GM18907 (cell line): ENCODE data around the gene MRTO4.
"Not testable (repeated sequence)": the region's sequence is repeated elsewhere in the genome, so short reads cannot be mapped to it uniquely, and the experiment has no call there.

Experiments used
- ATAC-seq: cut with Tn5 transposase; IDR thresholded peaks from one replicate; pipeline ENCODE4 v1.9.1; 2021; ENCODE audit warnings: mild to moderate bottlenecking, moderate library complexity; ENCODE audit not compliant: unreplicated experiment

The MRTO4 gene

DNA sequence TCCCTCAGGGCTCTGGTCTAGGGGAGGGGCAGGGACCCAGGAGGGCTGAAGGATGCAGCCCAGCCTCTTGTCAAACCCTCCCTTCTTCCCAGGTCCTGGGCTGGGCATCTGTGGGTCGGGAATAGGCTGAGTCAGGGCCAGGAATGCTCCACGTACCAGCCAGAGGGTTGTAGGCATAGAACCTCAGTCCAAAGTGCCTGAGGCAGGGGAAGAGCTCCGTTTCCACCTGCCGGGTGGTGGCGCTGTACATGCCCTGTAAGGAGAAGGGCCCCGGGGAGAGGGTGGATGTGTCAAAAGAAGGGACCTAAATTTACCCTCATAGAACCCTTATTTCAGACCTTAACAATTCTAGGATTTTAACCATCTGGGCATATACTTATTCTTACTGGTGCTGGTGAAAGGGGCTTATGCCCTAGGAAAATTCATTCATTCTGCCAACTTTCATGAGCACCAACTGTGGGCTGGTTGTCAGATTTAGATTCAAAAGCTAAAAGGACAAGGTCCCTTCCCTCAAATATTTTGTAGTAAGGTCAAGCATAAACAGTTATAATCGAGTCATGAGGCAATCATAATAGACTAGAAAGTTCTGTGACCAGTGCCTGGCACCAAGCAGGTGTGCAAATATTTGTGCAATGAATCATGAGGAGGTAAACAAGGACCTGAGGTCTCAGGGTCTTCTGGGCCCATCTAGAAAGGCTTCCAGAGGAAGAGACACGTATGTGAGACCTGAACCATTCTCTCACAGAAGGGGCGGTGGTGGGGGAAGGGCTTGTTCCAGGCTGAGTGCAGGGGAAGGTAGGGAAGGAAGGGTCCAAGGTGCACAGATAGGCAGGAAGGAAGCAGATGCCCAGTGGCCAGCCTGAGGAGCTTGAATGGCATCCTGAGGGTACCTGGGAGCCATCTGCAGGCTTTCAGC, 18.1 kb downstream of the MRTO4 start:
- ATAC-seq = not testable (repeated sequence)

DNA sequence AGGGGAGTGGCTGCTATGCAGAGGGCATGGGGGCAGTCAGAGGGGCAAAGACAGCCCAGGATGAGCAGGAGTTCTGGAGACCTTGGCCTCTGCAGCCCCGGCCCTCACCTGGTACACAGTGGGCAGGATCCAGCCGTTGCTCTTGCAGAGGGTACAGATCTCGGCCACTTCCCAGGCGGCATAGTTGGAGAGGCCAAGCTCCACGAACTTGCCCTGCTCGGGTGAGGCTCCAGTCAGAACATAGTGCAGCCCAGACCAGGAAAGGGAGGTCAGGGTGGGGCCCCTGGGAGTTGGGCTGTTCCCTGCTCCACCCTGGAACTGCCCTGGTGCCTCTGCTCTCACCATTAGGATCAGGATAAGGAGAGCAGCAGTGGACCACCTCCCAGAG, 18.7 kb downstream of the MRTO4 start:
- not testable (repeated sequence) for ATAC-seq

DNA sequence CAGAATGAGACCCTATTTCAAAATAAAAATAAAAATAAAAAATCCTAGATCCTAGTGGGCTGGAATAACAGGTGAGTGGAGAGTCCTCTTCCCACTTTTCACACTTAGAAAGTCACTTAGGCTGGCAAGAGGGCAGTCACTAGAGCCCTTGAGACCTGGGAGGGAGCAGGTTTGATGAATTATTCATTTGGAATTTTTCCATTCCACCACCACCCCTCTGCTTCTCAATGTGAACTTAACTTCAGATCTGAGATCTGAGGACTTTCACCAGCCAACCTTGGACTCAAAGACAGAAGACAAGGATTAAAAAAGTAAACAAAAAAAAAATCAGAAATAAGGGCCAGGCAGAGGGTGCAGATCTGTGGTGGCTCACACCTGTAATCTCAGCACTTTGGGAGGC, 20.5 kb downstream of the MRTO4 start:
- ATAC-seq = no peak

DNA sequence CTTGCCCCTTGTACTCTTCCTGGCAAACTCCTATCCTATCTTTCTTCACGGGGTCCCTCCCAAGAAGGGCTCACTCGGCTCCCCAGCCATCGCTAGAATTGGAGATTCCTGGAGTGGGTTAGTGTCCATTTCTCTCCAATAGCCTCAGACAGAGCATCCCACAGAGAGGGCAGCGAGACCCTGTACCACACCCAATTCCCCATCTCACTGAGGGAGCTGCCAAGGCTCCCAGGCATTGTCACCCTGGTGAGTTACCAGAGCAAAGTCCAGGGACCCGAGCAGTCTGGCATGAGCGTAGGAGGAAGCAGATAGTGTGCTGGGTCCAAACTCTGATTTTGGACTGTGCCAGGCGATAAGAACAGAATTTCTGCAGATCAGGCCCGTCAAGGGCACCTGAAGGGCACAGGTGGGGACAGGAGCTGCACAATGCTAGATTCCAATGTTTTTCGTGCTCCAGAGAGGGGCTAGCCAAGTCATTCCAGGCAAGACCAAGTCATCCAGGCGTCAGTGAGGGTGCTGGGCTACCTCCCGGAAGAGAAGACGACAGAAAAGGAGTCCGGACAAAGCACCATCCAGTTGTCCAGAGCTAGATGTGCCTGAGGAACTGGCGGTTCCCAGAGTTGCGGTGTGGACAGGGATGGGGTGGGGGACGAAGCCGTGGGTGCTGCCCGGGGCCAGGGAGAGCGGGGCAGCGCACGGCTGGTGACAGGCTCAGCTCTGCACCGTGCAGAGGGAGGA, 21.7 kb downstream of the MRTO4 start:
- no peak for ATAC-seq

DNA sequence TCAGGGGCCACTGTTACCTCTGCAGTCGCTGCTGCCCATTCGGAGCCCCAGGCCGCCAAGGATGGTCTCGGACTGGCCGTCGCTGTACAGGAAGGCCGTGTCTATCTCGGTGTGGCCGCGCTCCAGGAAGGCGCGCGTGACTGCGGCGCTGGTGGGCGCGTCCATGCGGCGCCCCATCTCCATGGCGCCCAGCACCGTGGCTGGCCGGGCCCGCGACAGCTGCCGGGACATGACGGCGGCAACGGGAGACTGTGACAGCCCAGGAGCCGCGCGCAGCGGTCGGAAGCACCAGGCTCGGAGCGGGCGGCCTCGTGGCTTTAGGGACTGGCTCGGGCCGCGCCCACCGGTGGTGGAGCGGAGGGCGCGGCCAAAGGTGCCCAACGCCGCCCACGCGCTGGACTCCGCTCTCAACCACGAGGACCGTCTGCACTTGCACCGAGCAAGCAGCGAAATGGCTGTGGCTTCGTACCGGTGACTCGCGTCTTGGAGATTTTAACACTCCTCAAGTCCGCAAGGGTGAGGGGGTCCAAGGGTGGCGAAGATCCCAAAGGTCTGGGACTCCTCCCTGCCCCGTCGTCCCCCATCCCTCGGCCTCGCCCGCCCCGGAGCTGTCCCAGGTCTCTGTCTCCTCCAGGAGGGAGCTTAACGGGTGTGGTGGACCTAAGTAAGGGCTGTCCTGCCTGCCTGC, 22.4 kb downstream of the MRTO4 start:
- ATAC-seq = not testable (repeated sequence)

DNA sequence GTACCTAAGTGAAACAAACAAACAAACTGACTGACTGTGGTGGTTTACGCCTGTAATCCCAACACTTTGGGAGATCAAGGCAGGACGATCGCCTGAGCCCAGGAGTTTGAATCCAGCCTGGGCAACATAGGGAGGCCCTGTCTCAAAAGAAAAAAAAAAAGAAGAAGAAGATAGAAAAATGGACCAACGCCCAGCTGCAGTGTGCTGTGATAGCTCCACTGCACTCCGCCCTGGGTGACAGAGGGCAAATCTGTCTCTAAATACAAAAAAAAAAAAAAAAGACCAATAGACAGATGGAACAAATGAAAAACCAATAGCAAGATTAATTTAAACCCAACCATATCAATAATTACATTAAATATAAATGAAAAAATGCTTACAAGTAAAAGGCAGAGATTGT, 23.0 kb downstream of the MRTO4 start:
- ATAC-seq = no peak

DNA sequence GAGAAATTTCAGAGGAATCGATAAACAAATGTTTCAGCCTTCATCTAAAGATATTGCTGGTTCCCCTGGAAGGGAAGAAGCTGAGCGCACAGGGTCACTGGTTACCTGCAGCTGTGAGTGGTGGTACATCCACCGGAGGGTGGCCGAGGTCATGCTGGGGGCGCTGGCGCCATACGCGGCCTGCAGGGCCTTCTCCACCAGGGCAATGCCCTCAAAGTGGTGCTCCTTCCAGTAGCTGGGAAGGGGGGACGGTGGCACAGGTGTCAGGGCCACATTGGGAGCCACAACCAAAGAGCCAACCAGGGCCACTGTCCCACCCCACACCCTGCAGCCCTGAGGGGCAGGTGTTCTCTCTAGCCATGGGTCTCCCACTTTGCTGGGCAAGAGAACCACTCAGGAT, 32.3 kb downstream of the MRTO4 start:
- no peak for ATAC-seq

DNA sequence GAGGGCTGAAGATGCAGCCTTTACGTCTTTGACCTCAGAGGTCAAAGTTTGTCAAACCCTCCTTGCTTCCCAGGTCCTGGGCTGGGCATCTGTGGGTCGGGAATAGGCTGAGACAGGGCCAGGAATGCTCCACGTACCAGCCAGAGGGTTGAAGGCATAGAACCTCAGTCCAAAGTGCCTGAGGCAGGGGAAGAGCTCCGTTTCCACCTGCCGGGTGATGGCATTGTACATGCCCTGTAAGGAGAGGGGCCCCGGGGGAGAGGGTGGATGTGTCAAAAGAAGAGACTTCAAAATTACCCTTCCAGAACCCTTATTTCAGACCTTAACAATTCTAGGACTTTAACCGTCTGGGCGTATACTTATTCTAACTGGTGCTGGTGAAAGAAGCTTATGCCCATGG, 33.3 kb downstream of the MRTO4 start:
- ATAC-seq = no peak

DNA sequence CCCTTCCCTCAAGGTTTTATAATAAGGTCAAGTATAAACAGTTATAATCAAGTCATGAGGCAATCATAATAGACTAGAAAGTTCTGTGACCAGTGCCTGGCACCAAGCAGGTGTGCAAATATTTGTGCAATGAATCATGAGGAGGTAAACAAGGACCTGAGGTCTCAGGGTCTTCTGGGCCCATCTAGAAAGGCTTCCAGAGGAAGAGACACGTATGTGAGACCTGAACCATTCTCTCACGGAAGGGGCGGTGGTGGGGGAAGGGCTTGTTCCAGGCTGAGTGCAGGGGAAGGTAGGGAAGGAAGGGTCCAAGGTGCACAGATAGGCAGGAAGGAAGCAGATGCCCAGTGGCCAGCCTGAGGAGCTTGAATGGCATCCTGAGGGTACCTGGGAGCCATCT, 33.8 kb downstream of the MRTO4 start:
- not testable (repeated sequence) for ATAC-seq

DNA sequence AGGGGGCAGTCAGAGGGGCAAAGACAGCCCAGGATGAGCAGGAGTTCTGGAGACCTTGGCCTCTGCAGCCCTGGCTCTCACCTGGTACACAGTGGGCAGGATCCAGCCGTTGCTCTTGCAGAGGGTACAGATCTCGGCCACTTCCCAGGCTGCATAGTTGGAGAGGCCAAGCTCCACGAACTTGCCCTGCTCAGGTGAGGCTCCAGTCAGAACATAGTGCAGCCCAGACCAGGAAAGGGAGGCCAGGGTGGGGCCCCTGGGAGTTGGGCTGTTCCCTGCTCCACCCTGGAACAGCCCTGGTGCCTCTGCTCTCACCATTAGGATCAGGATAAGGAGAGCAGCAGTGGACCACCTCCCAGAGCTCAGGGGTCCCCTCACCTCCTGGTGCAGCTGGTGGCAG, 34.2 kb downstream of the MRTO4 start:
- ATAC-seq = not testable (repeated sequence)

DNA sequence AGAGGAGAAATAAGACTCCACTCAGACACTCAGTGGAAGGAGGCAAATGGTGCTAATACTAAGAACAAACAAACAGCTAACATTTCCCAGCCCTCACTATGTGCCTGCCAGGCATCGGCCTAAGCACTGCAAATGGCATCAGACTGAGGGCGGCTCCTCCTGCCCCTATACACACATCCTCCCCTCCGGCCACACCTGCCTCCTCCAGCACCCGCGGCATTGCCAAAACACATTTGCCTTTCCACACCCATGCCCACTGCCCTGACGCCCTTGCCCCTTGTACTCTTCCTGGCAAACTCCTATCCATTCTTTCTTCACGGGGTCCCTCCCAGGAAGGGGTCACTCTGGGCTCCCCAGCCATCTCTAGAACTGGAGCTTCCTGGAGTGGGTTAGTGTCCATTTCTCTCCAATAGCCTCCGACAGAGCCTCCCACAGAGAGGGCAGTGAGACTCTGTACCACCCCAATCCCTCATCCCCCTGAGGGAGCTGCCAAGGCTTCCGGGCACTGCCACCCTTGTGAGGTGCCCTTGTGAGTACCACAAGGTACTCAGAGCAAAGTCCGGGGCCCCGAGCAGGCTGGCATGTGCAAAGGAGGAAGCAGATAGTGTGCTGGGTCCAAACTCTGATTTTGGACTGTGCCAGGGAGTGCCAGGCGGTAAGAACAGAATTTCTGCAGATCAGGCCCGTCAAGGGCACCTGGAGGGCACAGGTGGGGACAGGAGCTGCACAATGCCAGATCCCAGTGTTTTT, 36.0 kb downstream of the MRTO4 start:
- no peak for ATAC-seq

DNA sequence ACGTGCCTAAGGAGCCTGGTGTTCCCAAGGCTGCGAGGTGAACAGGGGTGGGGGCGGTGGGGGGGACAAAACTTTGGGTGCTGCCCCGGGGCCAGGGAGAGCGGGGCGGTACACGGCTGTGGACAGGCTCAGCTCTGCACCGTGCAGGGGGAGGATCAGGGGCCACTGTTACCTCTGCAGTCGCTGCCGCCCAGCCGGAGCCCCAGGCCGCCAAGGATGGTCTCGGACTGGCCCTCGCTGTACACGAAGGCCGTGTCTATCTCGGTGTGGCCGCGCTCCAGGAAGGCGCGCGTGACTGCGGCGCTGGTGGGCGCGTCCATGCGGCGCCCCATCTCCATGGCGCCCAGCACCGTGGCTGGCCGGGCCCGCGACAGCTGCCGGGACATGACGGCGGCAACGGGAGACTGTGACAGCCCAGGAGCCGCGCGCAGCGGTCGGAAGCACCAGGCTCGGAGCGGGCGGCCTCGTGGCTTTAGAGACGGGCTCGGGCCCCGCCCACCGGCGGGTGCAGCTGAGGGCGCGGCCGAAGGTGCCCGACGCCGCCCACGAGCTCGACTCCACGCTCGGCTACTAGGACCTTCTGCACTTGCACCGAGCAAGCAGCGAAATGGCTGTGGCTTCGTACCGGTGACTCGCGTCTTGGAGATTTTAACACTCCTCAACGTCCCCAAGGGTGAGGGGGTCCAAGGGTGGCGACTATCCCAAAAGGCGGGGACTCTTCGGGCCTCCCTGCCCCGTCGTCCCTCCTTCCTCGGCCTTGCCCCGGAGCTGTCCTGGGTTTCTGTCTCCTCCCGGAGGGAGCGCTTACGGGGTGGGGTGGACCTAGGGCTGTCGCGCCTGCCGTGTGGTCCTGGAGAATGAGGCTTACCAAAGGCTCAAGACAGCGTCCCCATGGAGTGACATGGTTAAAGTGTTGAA, 37.0 kb downstream of the MRTO4 start, which contains the start of gene AKR7A3:
AKR7A3 (minus strand) TSS at position 447 of the 918 bp plus-strand sequence; CDS start at position 386, 61 bp downstream.
- ATAC-seq = not testable (repeated sequence)

DNA sequence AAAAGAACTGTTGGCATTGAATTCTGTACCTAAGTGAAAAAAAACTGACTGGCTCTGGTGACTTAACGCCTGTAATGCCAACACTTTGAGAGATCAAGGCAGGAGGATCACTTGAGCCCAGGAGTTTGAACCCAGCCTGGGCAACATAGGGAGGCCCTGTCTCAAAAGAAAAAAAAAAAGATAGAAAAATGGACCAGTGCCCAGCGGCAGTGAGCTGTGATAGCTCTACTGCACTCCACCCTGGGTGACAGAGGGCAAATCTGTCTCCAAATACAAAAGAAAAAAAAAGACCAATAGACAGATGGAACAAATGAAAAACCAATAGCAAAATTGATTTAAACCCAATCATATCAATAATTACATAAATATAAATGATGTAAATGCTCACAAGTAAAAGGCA, 37.6 kb downstream of the MRTO4 start:
- ATAC-seq = no peak

DNA sequence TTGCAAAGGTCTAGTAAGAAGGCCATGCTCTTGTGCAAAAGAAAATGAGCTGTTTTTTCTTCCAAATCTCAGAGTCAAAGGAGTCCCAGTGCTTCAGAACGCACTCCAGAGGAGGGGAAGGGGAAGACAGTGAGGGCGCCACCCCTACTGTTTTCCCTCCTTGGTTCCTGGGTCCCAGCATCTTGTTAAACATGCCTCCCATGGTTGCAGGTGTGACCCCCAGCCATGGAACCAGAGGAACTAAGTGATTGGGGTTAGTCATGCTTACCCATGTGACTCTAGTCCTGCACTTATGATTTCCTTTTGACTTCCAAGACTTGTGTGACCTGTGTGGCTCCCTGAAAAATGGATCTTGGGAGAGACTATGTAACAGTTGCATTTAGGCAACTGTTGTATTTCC, 43.0 kb downstream of the MRTO4 start:
- ATAC-seq = no peak

DNA sequence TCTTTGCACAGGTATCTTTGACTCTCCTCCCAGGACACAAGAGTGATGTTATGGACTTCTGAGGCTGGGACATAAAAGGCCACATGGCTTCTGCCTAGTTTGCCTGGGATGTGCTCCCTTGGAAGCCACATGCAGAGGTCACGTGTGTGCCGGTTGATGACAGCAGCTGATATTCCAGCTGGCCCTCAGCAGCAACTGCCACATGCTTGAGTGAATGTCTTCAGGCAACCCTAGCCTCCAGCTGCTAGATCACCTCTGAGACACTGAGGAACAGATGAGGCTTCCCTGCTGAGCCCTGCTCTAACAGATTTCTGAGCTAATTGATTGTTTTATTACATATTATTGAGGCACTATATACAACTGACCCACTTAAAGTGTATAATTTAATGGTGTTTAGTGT, 48.6 kb downstream of the MRTO4 start:
- ATAC-seq = no peak

DNA sequence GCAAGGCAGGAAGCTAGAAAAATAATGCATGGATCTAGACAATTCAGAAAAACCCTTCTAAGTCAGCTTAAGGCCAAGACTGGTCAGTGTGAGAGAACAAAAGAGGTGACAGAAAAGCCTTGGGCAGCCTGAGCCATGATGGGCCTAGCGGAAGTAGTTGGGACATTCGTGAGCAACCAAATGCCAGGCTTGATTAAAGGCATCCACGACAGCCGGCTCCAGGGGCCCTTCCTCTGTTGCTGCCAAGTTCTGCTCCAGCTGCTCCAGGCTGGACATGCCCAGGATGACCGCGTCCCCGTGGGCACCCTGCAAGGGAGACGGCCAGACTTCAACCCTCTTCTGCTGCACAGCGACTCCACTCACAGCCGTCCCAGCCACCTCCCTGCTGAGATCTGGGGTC, 52.5 kb downstream of the MRTO4 start:
- not testable (repeated sequence) for ATAC-seq

DNA sequence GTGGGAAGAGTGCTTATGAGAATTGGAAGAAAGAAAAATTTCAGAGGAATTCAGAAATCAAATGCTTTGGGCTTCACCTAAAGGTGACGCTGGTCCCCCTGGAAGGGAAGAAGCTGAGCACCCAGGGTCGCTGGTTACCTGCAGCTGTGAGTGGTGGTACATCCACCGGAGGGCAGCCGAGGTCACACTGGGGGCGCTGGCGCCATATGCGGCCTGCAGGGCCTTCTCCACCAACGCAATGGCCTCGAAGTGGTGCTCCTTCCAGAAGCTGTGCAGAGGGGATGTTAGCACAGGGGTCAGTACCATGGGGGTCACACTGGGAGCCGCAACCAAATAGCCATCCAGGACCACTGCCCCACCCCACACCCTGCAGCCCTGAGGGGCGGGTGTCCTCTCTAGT, 54.3 kb downstream of the MRTO4 start:
- ATAC-seq = no peak

DNA sequence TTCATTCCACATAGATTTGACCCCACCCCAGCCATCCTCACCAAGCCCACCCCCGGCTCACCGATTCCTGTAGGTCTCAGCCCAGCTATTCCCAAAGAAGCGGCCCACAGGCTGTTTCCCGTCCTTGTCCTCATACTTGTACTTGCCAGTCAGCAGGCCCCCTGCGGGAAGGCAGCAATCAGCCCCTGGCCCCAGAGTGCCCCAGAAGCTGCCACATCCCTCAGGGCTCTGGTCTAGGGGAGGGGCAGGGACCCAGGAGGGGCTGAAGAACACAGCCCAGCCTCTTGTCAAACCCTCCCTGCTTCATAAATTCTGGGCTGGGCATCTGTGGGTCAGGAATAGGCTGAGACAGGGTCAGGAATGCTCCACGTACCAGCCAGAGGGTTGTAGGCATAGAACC, 55.3 kb downstream of the MRTO4 start:
- ATAC-seq = no peak

DNA sequence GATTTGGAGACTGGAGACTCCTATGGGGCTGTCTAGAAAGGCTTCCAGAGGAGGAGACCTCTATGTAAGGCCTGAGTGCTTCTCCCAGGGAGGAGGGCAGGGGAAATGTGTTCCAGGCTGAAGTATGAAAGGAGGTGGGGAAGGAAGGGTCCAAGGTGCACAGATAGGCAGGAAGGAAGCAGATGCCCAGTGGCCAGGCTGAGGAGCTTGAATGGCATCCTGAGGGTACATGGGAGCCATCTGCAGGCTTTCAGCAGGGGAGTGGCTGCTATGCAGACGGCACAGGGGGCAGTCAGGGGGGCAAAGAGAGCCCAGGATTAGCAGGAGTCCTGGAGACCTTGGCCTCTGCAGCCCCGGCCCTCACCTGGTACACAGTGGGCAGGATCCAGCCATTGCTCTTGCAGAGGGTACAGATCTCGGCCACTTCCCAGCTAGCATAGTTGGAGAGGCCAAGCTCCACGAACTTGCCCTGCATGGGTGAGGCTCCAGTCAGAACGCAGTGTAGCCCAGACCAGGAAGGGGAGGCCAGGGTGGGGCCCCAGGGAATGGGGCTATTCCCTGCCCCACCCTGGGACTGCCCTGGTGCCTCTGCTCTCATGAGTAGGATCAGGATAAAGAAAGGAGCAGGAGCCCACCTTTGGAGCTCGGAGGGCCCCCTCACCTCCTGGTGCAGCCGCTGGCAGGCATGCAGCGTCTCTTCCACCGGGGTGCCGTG, 56.3 kb downstream of the MRTO4 start:
- ATAC-seq = no peak
